OCI-LY7 (cell line): ENCODE results near the gene KHDC4.

Source experiments
- CTCF ChIP-seq: fragments of 200-600 bp; sonication (generic); conservative IDR thresholded peaks from 2 replicates; pipeline ENCODE4 v1.5.1; 2014; ENCODE audit warnings: mild to moderate bottlenecking, antibody characterized with exemption, low read length, moderate library complexity, mixed read lengths
- EZH2phosphoT487 ChIP-seq: fragments of 200-600 bp; sonication (generic); IDR thresholded peaks from 2 replicates; pipeline ENCODE4 v1.6.1; 2018; ENCODE audit warnings: low read depth, borderline replicate concordance, mild to moderate bottlenecking, mixed run types, antibody characterized with exemption, low read length, moderate library complexity, mixed read lengths

DNA sequence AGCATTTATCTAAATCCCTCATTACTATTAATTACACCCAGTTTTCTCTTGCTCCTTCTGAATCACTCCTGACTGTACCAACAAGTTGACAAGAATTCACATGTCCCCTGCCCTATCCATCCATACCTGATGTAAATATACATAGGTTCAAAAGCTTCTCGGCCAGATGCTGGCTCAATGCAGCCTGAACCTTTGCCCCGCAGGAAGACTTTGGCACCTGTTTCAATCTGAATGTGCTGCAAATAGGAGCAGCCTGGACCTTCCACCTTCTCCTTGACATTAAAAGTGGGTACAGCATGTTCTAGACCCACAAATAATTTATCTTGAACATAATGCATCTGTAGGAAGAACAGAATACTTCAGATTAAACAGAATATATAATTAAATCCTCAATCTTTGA lies 8.7 kb downstream of the KHDC4 start:
- no peak for TF ChIP-seq EZH2phosphoT487
- TF ChIP-seq CTCF, result no peak
